ENCODE results near the gene PF4V1. TPM values are rescaled to one million over a fixed set of nuclear protein-coding genes. Genes with fewer than 3 reads are reported as not detected.

PF4V1 gene
- total RNA-seq, 1 experiment from 2014 or later = not detected

GRCh38 chr4:73901031-73901430, 47.9 kb downstream of the PF4V1 start:
- peak overlapping the region; percentile 23 for H3K27ac Mint-ChIP-seq (ENCODE audit: low read depth, unreplicated experiment)
- intact Hi-C loops (cut with micrococcal nuclease) = no loop called here
- peaks cover 28% of the 10 kb centered on the region for H3K4me1 Mint-ChIP-seq (ENCODE audit: insufficient read depth, unreplicated experiment)
- H3K9me3 Mint-ChIP-seq (ENCODE audit: unreplicated experiment) = no peaks in the 10 kb centered on the region
- no TSS peak for BruUV-seq (replicated peaks)
- peak; percentile 31 for DNase-seq (ENCODE audit: unreplicated experiment)
- no peak overlapping the region for H3K4me3 Mint-ChIP-seq (ENCODE audit: unreplicated experiment)
- CTCF ChIA-PET = interaction anchor here (2.0 kb wide), 1 partner anchor 33 kb away, joined by 5 read pairs; no protein-coding TSS in a partner anchor
- no peaks in the 10 kb centered on the region for H3K27me3 Mint-ChIP-seq (ENCODE audit: insufficient read depth, unreplicated experiment)
- POLR2A ChIA-PET = interaction anchor here (0.6 to 1.4 kb wide), 4 partner anchors 9 to 138 kb away, joined by 3 to 5 read pairs (median 4); no protein-coding TSS in a partner anchor
- H3K36me3 Mint-ChIP-seq (ENCODE audit: insufficient read depth, unreplicated experiment) = no peaks in the 10 kb centered on the region
- no peak for TF ChIP-seq CTCF (IDR thresholded peaks at IDR 0.05; ENCODE audit: unreplicated experiment)

- peak overlapping the region; percentile 79 for H3K27ac Mint-ChIP-seq (ENCODE audit: low read depth, unreplicated experiment)
- no peak overlapping the region for H3K4me3 Mint-ChIP-seq (ENCODE audit: unreplicated experiment)
- DNase-seq (ENCODE audit: unreplicated experiment) = no peak
- H3K36me3 Mint-ChIP-seq (ENCODE audit: insufficient read depth, unreplicated experiment) = no peaks in the 10 kb centered on the region
- H3K27me3 Mint-ChIP-seq (ENCODE audit: insufficient read depth, unreplicated experiment) = no peaks in the 10 kb centered on the region
- ChIA-PET POLR2A (interaction anchor here (0.6 to 1.6 kb wide), 6 partner anchors 11 to 255 kb away, joined by 3 to 5 read pairs (median 3); no protein-coding TSS in a partner anchor), CTCF (interaction anchor here (0.6 to 2.0 kb wide), 4 partner anchors 19 to 236 kb away, joined by 3 to 5 read pairs (median 3); no protein-coding TSS in a partner anchor)
- H3K9me3 Mint-ChIP-seq (ENCODE audit: unreplicated experiment) = no peaks in the 10 kb centered on the region
- no TSS peak for BruUV-seq (replicated peaks)
- intact Hi-C loops (cut with micrococcal nuclease) = no loop called here
- peaks cover 26% of the 10 kb centered on the region for H3K4me1 Mint-ChIP-seq (ENCODE audit: insufficient read depth, unreplicated experiment)
- TF ChIP-seq CTCF (IDR thresholded peaks at IDR 0.05; ENCODE audit: unreplicated experiment) = no peak
These were observed 49.0 kb downstream of the PF4V1 start for GRCh38 chr4:73902038-73902637.

GRCh38 chr4:73902817-73903547, 49.9 kb downstream of the PF4V1 start:
- Mint-ChIP-seq H3K4me3 (ENCODE audit: unreplicated experiment) (no peak overlapping the region), H3K4me1 (ENCODE audit: insufficient read depth, unreplicated experiment) (peaks cover 26% of the 10 kb centered on the region), H3K9me3 (ENCODE audit: unreplicated experiment) (no peaks in the 10 kb centered on the region), H3K27me3 (ENCODE audit: insufficient read depth, unreplicated experiment) (no peaks in the 10 kb centered on the region), H3K27ac (ENCODE audit: low read depth, unreplicated experiment) (peak overlapping the region; percentile 79), H3K36me3 (ENCODE audit: insufficient read depth, unreplicated experiment) (no peaks in the 10 kb centered on the region)
- no peak for TF ChIP-seq CTCF (IDR thresholded peaks at IDR 0.05; ENCODE audit: unreplicated experiment)
- CTCF ChIA-PET = interaction anchor here (0.6 to 2.0 kb wide), 3 partner anchors 19 to 195 kb away, joined by 3 to 5 read pairs (median 3); no protein-coding TSS in a partner anchor
- POLR2A ChIA-PET = interaction anchor here (0.9 to 1.6 kb wide), 4 partner anchors 12 to 254 kb away, joined by 3 to 5 read pairs (median 3); no protein-coding TSS in a partner anchor
- no peak for DNase-seq (ENCODE audit: unreplicated experiment)
- intact Hi-C loops (cut with micrococcal nuclease) = no loop called here
- no TSS peak for BruUV-seq (replicated peaks)

Other genes with a start within 250 kb of the PF4V1 start
- 1.6 and 2.4 TPM in 2 replicates for gene RASSF6, start 232.9 kb upstream of the PF4V1 start, total RNA-seq (2022)
- gene CXCL8, start 112.7 kb upstream of the PF4V1 start, total RNA-seq (2022) = 17.0 and 36.2 TPM in 2 replicates
- not detected in 2 replicates for gene CXCL6, start 16.6 kb upstream of the PF4V1 start, total RNA-seq (2022)
- gene CXCL1, start 16.1 kb downstream of the PF4V1 start, total RNA-seq (2022) = 35.0 and 49.3 TPM in 2 replicates
- gene PF4, start 128.7 kb downstream of the PF4V1 start, total RNA-seq (2022) = not detected in 2 replicates
- not detected in 2 replicates for gene PPBP, start 134.9 kb downstream of the PF4V1 start, total RNA-seq (2022)
- 0.51 and 0.54 TPM in 2 replicates for gene CXCL5, start 145.4 kb downstream of the PF4V1 start, total RNA-seq (2022)
- 9.2 and 9.8 TPM in 2 replicates for gene CXCL3, start 185.4 kb downstream of the PF4V1 start, total RNA-seq (2022)
- 62.3 and 76.2 TPM in 2 replicates for gene CXCL2, start 245.9 kb downstream of the PF4V1 start, total RNA-seq (2022)

Data from MCF 10A (cell line).